ENCODE measurements around the gene PTPDC1.

PTPDC1 gene

GRCh38 chr9:94084314-94084713 is at the start of gene PTPDC1:
Gene PTPDC1, plus strand, starts transcription at chr9:94084464. Its CDS starts 67 bp downstream, at chr9:94084531.
- DNase-seq (ENCODE audit: low spot score): peak; percentile 55

GRCh38 chr9:94034511-94034910 is 49.8 kb upstream of the PTPDC1 start:
- no peak for DNase-seq (ENCODE audit: low spot score)

- no peak for DNase-seq (ENCODE audit: low spot score)
These were observed 44.5 kb upstream of the PTPDC1 start for GRCh38 chr9:94039786-94040185.

- no peak for DNase-seq (ENCODE audit: low spot score)
These were observed 41.5 kb upstream of the PTPDC1 start for GRCh38 chr9:94042516-94043360.

- DNase-seq (ENCODE audit: low spot score): no peak
These were observed 29.5 kb upstream of the PTPDC1 start for GRCh38 chr9:94054716-94055115.

GRCh38 chr9:94056442-94056974 is 27.8 kb upstream of the PTPDC1 start:
- peak; percentile 39 for DNase-seq (ENCODE audit: low spot score)

- DNase-seq (ENCODE audit: low spot score): no peak
These were observed 26.3 kb upstream of the PTPDC1 start for GRCh38 chr9:94057918-94058317.

- DNase-seq (ENCODE audit: low spot score): no peak
These were observed 22.4 kb upstream of the PTPDC1 start for GRCh38 chr9:94061864-94062263.

GRCh38 chr9:94065535-94065961 is 18.7 kb upstream of the PTPDC1 start:
- DNase-seq (ENCODE audit: low spot score): peak; percentile 55

- no peak for DNase-seq (ENCODE audit: low spot score)
These were observed 16.0 kb upstream of the PTPDC1 start for GRCh38 chr9:94068257-94068656.

GRCh38 chr9:94076557-94076956 is 7.7 kb upstream of the PTPDC1 start:
- no peak for DNase-seq (ENCODE audit: low spot score)

GRCh38 chr9:94078086-94078485 is 6.2 kb upstream of the PTPDC1 start:
- DNase-seq (ENCODE audit: low spot score): no peak

- DNase-seq (ENCODE audit: low spot score): no peak
These were observed 5.0 kb upstream of the PTPDC1 start for GRCh38 chr9:94079236-94079635.

- DNase-seq (ENCODE audit: low spot score): no peak
These were observed 4.0 kb upstream of the PTPDC1 start for GRCh38 chr9:94080249-94080648.

- no peak for DNase-seq (ENCODE audit: low spot score)
These were observed 2.8 kb upstream of the PTPDC1 start for GRCh38 chr9:94081435-94081834.

- no peak for DNase-seq (ENCODE audit: low spot score)
These were observed 2.3 kb upstream of the PTPDC1 start for GRCh38 chr9:94081864-94082463.

- no peak for DNase-seq (ENCODE audit: low spot score)
These were observed 1.7 kb upstream of the PTPDC1 start for GRCh38 chr9:94082553-94082952.

- DNase-seq (ENCODE audit: low spot score): no peak
These were observed 1.3 kb upstream of the PTPDC1 start for GRCh38 chr9:94082956-94083355.

GRCh38 chr9:94083384-94083783 is 880 bp upstream of the PTPDC1 start:
- DNase-seq (ENCODE audit: low spot score): no peak

- DNase-seq (ENCODE audit: low spot score): no peak
These were observed 887 bp downstream of the PTPDC1 start for GRCh38 chr9:94085062-94085639.

GRCh38 chr9:94086486-94087345 is 2.5 kb downstream of the PTPDC1 start:
- DNase-seq (ENCODE audit: low spot score): peak; percentile 44
